Mesodermal cell (in vitro differentiated cells): Measurements from ENCODE around the gene MAT2A.
"Not testable (repeated sequence)": the region's sequence is repeated elsewhere in the genome, so short reads cannot be mapped to it uniquely, and the experiment has no call there.

Experiments used
- H3K27ac ChIP-seq: 2 replicates; pipeline ENCODE4 v1.7.0; 2013; ENCODE audit warnings: mild to moderate bottlenecking, low read depth, low read length, moderate library complexity; ENCODE audit not compliant: severe bottlenecking
- H3K36me3 ChIP-seq: 2 replicates; pipeline ENCODE4 v1.7.1; 2013; ENCODE audit warnings: mild to moderate bottlenecking, low read length, moderate library complexity; ENCODE audit not compliant: control insufficient read depth, insufficient read depth
- H3K4me1 ChIP-seq: one replicate; pipeline ENCODE4 v1.7.1; 2013; ENCODE audit warnings: mild to moderate bottlenecking, low read length; ENCODE audit not compliant: insufficient read depth, control insufficient read depth, poor library complexity, severe bottlenecking
- H3K4me3 ChIP-seq: 2 replicates; pipeline ENCODE4 v1.7.0; 2013; ENCODE audit warnings: low read length, control low read depth, mild to moderate bottlenecking; ENCODE audit not compliant: insufficient read depth, poor library complexity, severe bottlenecking; ENCODE audit errors: extremely low read depth
- H3K9me3 ChIP-seq: 2 replicates; pipeline ENCODE4 v1.7.1; 2013; ENCODE audit warnings: mild to moderate bottlenecking, low read length, moderate library complexity; ENCODE audit not compliant: control insufficient read depth
- WGBS, 2 experiments: methylation state at CpG; one replicate each; pipeline ENCODE4 v1.1.5; 2013; ENCODE audit warnings: missing lambda C conversion rate in 2 of 2; ENCODE audit not compliant: insufficient coverage in 2 of 2; 5-methylcytosine and 5-hydroxymethylcytosine counted together

MAT2A gene

GRCh38 chr2:85560403-85560726 is 21.4 kb downstream of the MAT2A start:
- 82 to 86% methylated on average over 11 of the region's 12 CpGs for WGBS, 2 experiments
- H3K4me1 ChIP-seq = peaks cover 11% of the 10 kb centered on the region
- not testable (repeated sequence) for H3K27ac ChIP-seq

GRCh38 chr2:85560812-85561279 is 21.9 kb downstream of the MAT2A start:
- no peak overlapping the region for H3K27ac ChIP-seq
- WGBS, 2 experiments = 0 to 7% methylated on average over 4 to 9 of the region's 14 CpGs
- H3K36me3 ChIP-seq = peaks cover 34% of the 10 kb centered on the region
- H3K9me3 ChIP-seq = no peaks in the 10 kb centered on the region
- H3K4me1 ChIP-seq = peaks cover 11% of the 10 kb centered on the region
- H3K4me3 ChIP-seq = peak overlapping the region; percentile 73

More at GRCh38 chr2:85560403-85560726, 21.4 kb downstream of the MAT2A start:
- H3K4me3 ChIP-seq = peak overlapping the region; percentile 73
- not testable (repeated sequence) for H3K9me3 ChIP-seq
- H3K36me3 ChIP-seq = peaks cover 39% of the 10 kb centered on the region

DNA sequence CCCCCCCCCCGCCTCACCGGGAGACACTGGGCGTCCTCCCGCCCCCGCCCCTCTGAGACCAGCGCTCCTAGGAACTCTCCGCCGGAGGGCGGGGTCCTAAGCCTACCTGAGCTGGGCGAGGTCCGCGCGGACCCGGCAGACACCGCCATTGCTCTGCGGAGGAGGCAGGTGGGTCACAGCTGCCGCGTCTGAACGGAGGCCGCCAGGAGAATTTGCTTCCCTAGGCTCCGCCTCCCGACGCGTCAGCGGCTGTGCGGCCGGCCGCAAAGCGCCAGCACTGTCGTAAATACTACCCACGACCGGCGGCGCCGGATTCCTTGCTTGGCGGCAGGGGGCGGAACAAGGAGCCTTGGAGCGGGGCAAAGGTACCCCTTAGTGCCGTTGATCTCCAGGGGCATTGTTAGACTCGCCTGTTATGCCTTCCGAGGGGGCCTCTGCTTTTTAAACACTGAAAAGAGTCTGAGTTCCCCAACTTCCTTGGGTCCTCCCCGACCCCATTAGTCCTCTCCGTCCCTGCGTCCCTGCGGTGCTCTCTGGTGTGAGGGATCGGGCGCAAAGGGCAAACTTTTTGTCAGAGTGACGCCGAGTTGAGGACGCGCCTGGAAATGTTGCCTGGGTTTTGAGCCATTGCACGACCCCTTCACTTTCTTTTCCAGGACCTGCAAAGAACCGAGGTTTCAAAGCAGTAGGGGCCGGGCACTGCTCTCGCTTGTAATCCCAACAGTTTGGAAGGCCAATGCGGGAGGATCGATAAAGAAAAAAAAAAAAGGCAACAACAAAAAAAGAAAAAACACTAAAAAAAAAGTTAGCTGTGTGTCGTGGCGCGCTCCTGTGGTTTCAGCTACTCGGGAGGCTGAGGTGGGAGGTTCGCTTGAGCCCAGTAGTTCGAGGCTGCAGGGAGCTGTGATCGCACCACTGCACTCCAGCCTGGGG is 22.6 kb downstream of the MAT2A start, which contains the start of gene GGCX:
TSS of gene GGCX (minus strand) at position 214 of the 933 bp plus-strand sequence. CDS start at position 149, 65 bp downstream.
- Histone ChIP-seq H3K27ac (peak within 1 kb of the TSS; percentile 83), H3K36me3 (peaks cover 31% of the 10 kb centered on the region), H3K4me3 (peak within 1 kb of the TSS; percentile 73), H3K9me3 (no peaks in the 10 kb centered on the region), H3K4me1 (peaks cover 11% of the 10 kb centered on the region)
- WGBS, 2 experiments = 6 to 8% methylated on average over 45 to 48 of the region's 64 CpGs

DNA sequence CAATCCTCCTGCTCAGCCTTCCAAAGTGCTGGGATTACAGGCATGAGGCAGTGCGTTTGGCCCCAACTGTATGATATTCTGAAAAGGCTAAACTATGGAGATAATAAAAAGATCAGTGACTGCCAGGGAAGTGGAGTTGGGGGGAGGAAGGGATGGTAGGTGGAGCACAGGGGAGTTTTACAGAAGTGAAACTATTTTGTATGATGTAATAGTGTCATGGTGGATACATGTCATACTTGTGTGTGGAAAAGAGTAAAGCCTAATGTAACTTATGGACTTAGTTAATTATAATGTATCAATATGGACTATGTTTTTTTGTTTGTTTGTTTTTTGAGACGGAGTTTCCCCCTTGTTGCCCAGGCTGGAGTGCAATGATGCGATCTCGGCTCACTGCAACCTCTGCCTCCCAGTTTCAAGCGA is 25.2 kb downstream of the MAT2A start:
- WGBS, 2 experiments = 82 to 96% methylated on average over 4 to 5 of the region's 5 CpGs

GRCh38 chr2:85566265-85566664 is 27.3 kb downstream of the MAT2A start:
- no peaks in the 10 kb centered on the region for H3K9me3 ChIP-seq
- H3K27ac ChIP-seq = no peak overlapping the region
- H3K4me3 ChIP-seq = no peak overlapping the region
- no peaks in the 10 kb centered on the region for H3K4me1 ChIP-seq
- no peaks in the 10 kb centered on the region for H3K36me3 ChIP-seq
- WGBS, 2 experiments = 86 to 94% methylated on average over 3 of the region's 4 CpGs

More for the DNA sequence above, 25.2 kb downstream of the MAT2A start:
- peaks cover 8% of the 10 kb centered on the region for H3K36me3 ChIP-seq
- no peaks in the 10 kb centered on the region for H3K9me3 ChIP-seq
- H3K4me1 ChIP-seq = peaks cover 11% of the 10 kb centered on the region
- H3K27ac ChIP-seq = no peak overlapping the region
- H3K4me3 ChIP-seq = no peak overlapping the region

GRCh38 chr2:85575739-85576138 is 36.8 kb downstream of the MAT2A start:
- WGBS, 2 experiments = 91 to 98% methylated on average over 4 to 7 of the region's 8 CpGs
- Histone ChIP-seq H3K27ac (peak overlapping the region; percentile 36), H3K9me3 (no peaks in the 10 kb centered on the region), H3K4me1 (peaks cover 34% of the 10 kb centered on the region), H3K4me3 (no peak overlapping the region), H3K36me3 (no peaks in the 10 kb centered on the region)

- 37% methylated on average over 2 of the region's 3 CpGs; no CpG with 5 or more reads in 1 of the 2 experiments for WGBS, 2 experiments
- Histone ChIP-seq H3K36me3 (no peaks in the 10 kb centered on the region), H3K4me1 (peaks cover 34% of the 10 kb centered on the region), H3K9me3 (no peaks in the 10 kb centered on the region), H3K4me3 (no peak overlapping the region), H3K27ac (no peak overlapping the region)
Observed at GRCh38 chr2:85577063-85577385, 38.1 kb downstream of the MAT2A start.

- Histone ChIP-seq H3K36me3 (no peaks in the 10 kb centered on the region), H3K27ac (peak within 1 kb of the TSS; percentile 75), H3K4me1 (peaks cover 34% of the 10 kb centered on the region), H3K4me3 (peak within 1 kb of the TSS; percentile 21), H3K9me3 (no peaks in the 10 kb centered on the region)
- 14 to 16% methylated on average over 17 of the region's 19 CpGs for WGBS, 2 experiments
Observed at GRCh38 chr2:85577386-85578242, 38.6 kb downstream of the MAT2A start, which contains the start of gene VAMP8. Gene VAMP8, plus strand, starts transcription at chr2:85577586. Its CDS starts 61 bp downstream, at chr2:85577647.

- 48 to 73% methylated on average over 12 to 13 of the region's 19 CpGs for WGBS, 2 experiments
- Histone ChIP-seq H3K4me1 (peaks cover 34% of the 10 kb centered on the region), H3K4me3 (peak overlapping the region; percentile 21)
Observed at GRCh38 chr2:85578243-85579180, 39.5 kb downstream of the MAT2A start.

More at GRCh38 chr2:85578243-85579180, 39.5 kb downstream of the MAT2A start:
- peak overlapping the region; percentile 75 for H3K27ac ChIP-seq
- no peaks in the 10 kb centered on the region for H3K36me3 ChIP-seq
- no peaks in the 10 kb centered on the region for H3K9me3 ChIP-seq
